NCI-H82 treated with DMSO at 0.1 percent for 48 hours (cell line): Measurements from ENCODE around the gene MAP4K5.

Experiments
- DNase-seq: peaks from one replicate; lab custom pipeline; 2025; ENCODE audit not compliant: unreplicated experiment; lab: John Stamatoyannopoulos, UW

The MAP4K5 gene

DNA sequence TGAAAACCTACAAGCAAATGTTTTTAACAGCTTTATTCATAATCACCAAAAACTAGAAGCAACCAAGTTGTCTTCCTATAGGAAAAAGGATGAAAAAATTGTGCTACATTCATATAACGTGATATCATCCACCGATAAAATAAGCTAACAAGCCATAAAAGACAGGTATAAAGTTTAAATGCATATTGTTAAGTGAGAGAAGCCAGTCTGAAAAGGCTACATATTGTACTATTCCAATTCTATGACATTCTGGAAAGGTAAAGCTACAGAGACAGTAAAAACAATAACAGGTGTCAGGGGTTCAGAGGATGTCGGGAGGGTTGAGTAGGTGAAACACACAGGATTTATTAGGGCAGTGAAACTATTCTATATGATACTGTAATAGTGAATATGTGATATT is 158.4 kb downstream of the MAP4K5 start:
- DNase-seq, result no peak

DNA sequence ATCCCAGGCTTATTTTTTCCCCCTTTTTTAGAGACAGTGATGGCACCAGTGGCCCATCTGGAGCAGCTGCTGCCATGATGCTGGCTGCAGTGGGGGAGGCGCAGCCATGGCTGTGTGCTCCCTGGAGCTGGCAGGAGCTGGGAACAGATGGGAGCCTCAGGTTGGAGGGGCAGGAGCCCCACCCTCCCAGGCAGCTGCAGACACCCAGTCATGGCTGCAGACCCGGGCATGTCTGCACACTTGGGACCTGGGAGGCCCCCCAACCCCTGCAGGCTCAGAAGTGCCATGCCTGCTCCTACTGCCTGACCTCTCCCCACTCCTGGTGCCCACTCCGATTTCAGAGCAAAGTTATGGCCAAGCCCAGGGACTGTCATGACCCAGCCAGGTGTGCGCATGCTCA is 160.8 kb downstream of the MAP4K5 start:
- DNase-seq, result no peak
